B cell (primary cell): ENCODE data around the gene GUCA2A. TPM values are rescaled to one million over a fixed set of nuclear protein-coding genes. Genes with fewer than 3 reads are reported as not detected.

Experiments
- ATAC-seq: fragments of 200-7000 bp; cut with Tn5 transposase; one replicate; pipeline ENCODE4 v1.10.0; 2021; ENCODE audit warnings: low read depth, mild to moderate bottlenecking, moderate number of reproducible peaks, moderate library complexity
- CTCF ChIA-PET: fragments of 350-600 bp; sonication (Branson Sonifier 250); formaldehyde crosslinking; loops from one replicate; lab custom pipeline; 2021; ENCODE audit warnings: antibody characterized with exemption, inconsistent platforms; lab: Charles Lee
- POLR2A ChIA-PET: fragments of 350-600 bp; sonication (Branson Sonifier 250); formaldehyde crosslinking; loops from one replicate; lab custom pipeline; 2021; ENCODE audit warnings: antibody characterized with exemption; lab: Charles Lee
- DNase-seq: peaks from one replicate; pipeline ENCODE4 v3.0.0; 2013
- H2AFZ ChIP-seq: 2 replicates; pipeline ENCODE4 v1.6.1; 2012; ENCODE audit warnings: mild to moderate bottlenecking, low read depth, low read length; ENCODE audit not compliant: insufficient read depth, poor library complexity, severe bottlenecking
- H3K27ac ChIP-seq, 2 donors: 1 replicate in 1 of 2; 2 replicates in 1 of 2; pipeline ENCODE4 v1.5.1; 2012 to 2013; ENCODE audit warnings: low read length in 2 of 2, mild to moderate bottlenecking in 2 of 2, moderate library complexity in 1 of 2
- H3K27me3 ChIP-seq, 4 experiments: fragments of 200-600 bp in 1 of 4; sonication (generic) in 1 of 4; replicated peaks in 1 of 4; 1 replicate in 2 of 4; 2 replicates in 2 of 4; pipeline versions ENCODE4 v1.6.1 to v1.7.0; 2013 to 2016; ENCODE audit warnings: low read length in 3 of 4, mild to moderate bottlenecking in 2 of 4, mixed read lengths in 1 of 4, moderate library complexity in 1 of 4; ENCODE audit not compliant: insufficient read depth in 4 of 4, control insufficient read depth in 3 of 4; ENCODE audit errors: control extremely low read depth in 1 of 4
- H3K36me3 ChIP-seq, 2 experiments: replicated peaks in 1 of 2; 1 replicate in 1 of 2; 2 replicates in 1 of 2; pipeline versions ENCODE4 v1.6.1 to v1.7.1; 2013; ENCODE audit warnings: low read length in 1 of 2; ENCODE audit not compliant: insufficient read depth in 2 of 2, control insufficient read depth in 1 of 2; ENCODE audit errors: control extremely low read depth in 1 of 2, extremely low read depth in 1 of 2
- H3K4me1 ChIP-seq, 2 donors: fragments of 200-600 bp in 1 of 2; sonication (generic) in 1 of 2; 1 replicate in 1 of 2; 2 replicates in 1 of 2; pipeline versions ENCODE4 v1.5.1 to v1.6.1; 2013 to 2017; ENCODE audit warnings: low read length in 2 of 2; ENCODE audit not compliant: control insufficient read depth in 2 of 2, insufficient read depth in 2 of 2
- H3K4me2 ChIP-seq: replicated peaks from 2 replicates; pipeline ENCODE3; 2012; ENCODE audit warnings: mild to moderate bottlenecking, low read depth, low read length; ENCODE audit not compliant: poor library complexity, severe bottlenecking
- H3K4me3 ChIP-seq, 5 experiments: fragments of 200-600 bp in 1 of 5; sonication (generic) in 1 of 5; 1 replicate in 3 of 5; 2 replicates in 2 of 5; pipeline versions ENCODE4 v1.5.1 to v1.7.0; 2011 to 2016; ENCODE audit warnings: low read length in 4 of 5, mild to moderate bottlenecking in 4 of 5, low read depth in 2 of 5, control low read depth in 1 of 5, moderate library complexity in 1 of 5; ENCODE audit not compliant: insufficient read depth in 1 of 5; ENCODE audit errors: control extremely low read depth in 1 of 5, extremely low read depth in 1 of 5
- H3K79me2 ChIP-seq: fragments of 200-600 bp; sonication (generic); one replicate; pipeline ENCODE4 v1.6.0; 2016; ENCODE audit warnings: low read length; ENCODE audit not compliant: control insufficient read depth, insufficient read depth
- H3K9ac ChIP-seq: fragments of 200-600 bp; sonication (generic); 2 replicates; pipeline ENCODE4 v1.6.1; 2017; ENCODE audit warnings: mild to moderate bottlenecking, low read length, moderate library complexity
- H3K9me3 ChIP-seq, 3 donors: one replicate each; pipeline versions ENCODE4 v1.6.1 to v1.7.1; 2013; ENCODE audit warnings: low read length in 2 of 3; ENCODE audit not compliant: control insufficient read depth in 2 of 3, insufficient read depth in 1 of 3; ENCODE audit errors: control extremely low read depth in 1 of 3
- H4K20me1 ChIP-seq: 2 replicates; pipeline ENCODE4 v1.6.0; 2012; ENCODE audit warnings: mild to moderate bottlenecking, low read length; ENCODE audit not compliant: insufficient read depth, control insufficient read depth, poor library complexity, severe bottlenecking
- H3K27ac Mint-ChIP-seq: one replicate; pipeline ENCODE4 v1.8.0; 2021; ENCODE audit warnings: mixed read lengths
- H3K27me3 Mint-ChIP-seq: one replicate; pipeline ENCODE4 v1.8.0; 2021; ENCODE audit warnings: mixed read lengths
- H3K4me1 Mint-ChIP-seq: one replicate; pipeline ENCODE4 v1.8.0; 2021; ENCODE audit warnings: mixed read lengths
- H3K4me3 Mint-ChIP-seq: one replicate; pipeline ENCODE4 v1.8.0; 2021; ENCODE audit warnings: mixed read lengths
- H3K9me3 Mint-ChIP-seq: one replicate; pipeline ENCODE4 v1.8.0; 2022; ENCODE audit warnings: mixed read lengths; ENCODE audit not compliant: insufficient read depth
- CTCF ChIP-seq: fragments of 200-600 bp; IDR thresholded peaks from one replicate; pipeline ENCODE4 v1.8.0; 2022; ENCODE audit warnings: antibody characterized with exemption, mild to moderate bottlenecking
- EZH2 ChIP-seq: IDR thresholded peaks from 2 replicates; pipeline ENCODE4 v1.6.1; 2012; ENCODE audit warnings: borderline replicate concordance, low read depth, mild to moderate bottlenecking, moderate library complexity, low read length; ENCODE audit not compliant: insufficient read depth, poor library complexity, severe bottlenecking
- WGBS: methylation state at CpG from one replicate; pipeline ENCODE4 v1.1.5; 2013; ENCODE audit warnings: missing lambda C conversion rate; ENCODE audit not compliant: insufficient coverage; 5-methylcytosine and 5-hydroxymethylcytosine counted together
- intact Hi-C: fragments of 100-400 bp; cut with micrococcal nuclease; formaldehyde crosslinking; loops from one replicate; pipeline ENCODE4 v1.10.0; 2022
- polyA plus RNA-seq: library from polyadenylated mRNA; depleted of rRNA; stranded (reverse); fragments of >200 nt; gene quantifications from 2 replicates; pipeline ENCODE4 v1.2.3, GENCODE V29; 2012
- total RNA-seq, 2 donors: library from RNA; stranded (reverse); fragments of 120-200 nt in 1 of 2; gene quantifications; 1 replicate in 1 of 2; 2 replicates in 1 of 2; pipeline versions ENCODE4 v1.2.3 to v1.2.4, GENCODE V29; 2013 to 2022

GUCA2A gene
- total and polyA plus RNA-seq, 2 donors (not counting 1 experiment from before 2014, with no cell fraction given): not detected

GRCh38 chr1:42154685-42155084 is 9.9 kb downstream of the GUCA2A start:
- Histone ChIP-seq H3K27ac (no peak overlapping the region), H3K4me3 (no peak overlapping the region), H3K4me1 (no peaks in the 10 kb centered on the region), H3K4me2 (no peak overlapping the region), H3K9ac (no peak overlapping the region), H3K27me3 (no peaks in the 10 kb centered on the region), H3K79me2 (no peaks in the 10 kb centered on the region), H3K36me3 (no peaks in the 10 kb centered on the region), H3K9me3 (no peaks in the 10 kb centered on the region), H2AFZ (no peak overlapping the region), H4K20me1 (no peaks in the 10 kb centered on the region)
- H3K27ac Mint-ChIP-seq: no peak overlapping the region
- no peak overlapping the region for H3K4me3 Mint-ChIP-seq
- no peaks in the 10 kb centered on the region for H3K9me3 Mint-ChIP-seq
- H3K4me1 Mint-ChIP-seq: no peaks in the 10 kb centered on the region
- 89% methylated on average over 13 of the region's 13 CpGs for WGBS
- ChIA-PET POLR2A (no interaction called here), CTCF (no interaction called here)
- DNase-seq: no peak
- peaks cover 11% of the 10 kb centered on the region for H3K27me3 Mint-ChIP-seq
- ATAC-seq: no peak
- intact Hi-C loops: no loop called here
- TF ChIP-seq EZH2 (no peak), CTCF (no peak)

- no peak overlapping the region for H3K27ac Mint-ChIP-seq
- TF ChIP-seq CTCF: no peak
- no peak for TF ChIP-seq EZH2
- no peaks in the 10 kb centered on the region for H3K9me3 ChIP-seq
Measured at GRCh38 chr1:42153624-42154023, 10.9 kb downstream of the GUCA2A start.

More at GRCh38 chr1:42153624-42154023, 10.9 kb downstream of the GUCA2A start:
- H3K4me3 Mint-ChIP-seq: no peak overlapping the region
- Histone ChIP-seq H3K4me3 (no peak overlapping the region), H3K27me3 (no peaks in the 10 kb centered on the region), H3K4me2 (no peak overlapping the region), H4K20me1 (no peaks in the 10 kb centered on the region), H3K27ac (no peak overlapping the region), H3K4me1 (no peaks in the 10 kb centered on the region), H3K79me2 (no peaks in the 10 kb centered on the region), H3K36me3 (no peaks in the 10 kb centered on the region), H2AFZ (no peak overlapping the region), H3K9ac (no peak overlapping the region)
- peaks cover 13% of the 10 kb centered on the region for H3K27me3 Mint-ChIP-seq
- WGBS: no CpG with 5 or more reads among the region's 6 CpGs
- ChIA-PET CTCF (interaction anchor here (0.5 kb wide), 1 partner anchor 1939 kb away, joined by 3 read pairs; no protein-coding TSS in a partner anchor), POLR2A (no interaction called here)
- DNase-seq (no peak), ATAC-seq (no peak)
- no peaks in the 10 kb centered on the region for H3K9me3 Mint-ChIP-seq
- no peaks in the 10 kb centered on the region for H3K4me1 Mint-ChIP-seq
- intact Hi-C loops: no loop called here
